ENCODE data around the gene CLCN3.
"Not testable (repeated sequence)": the region's sequence is repeated elsewhere in the genome, so short reads cannot be mapped to it uniquely, and the experiment has no call there.

GRCh38 chr4:169624012-169624411 lies 3.6 kb downstream of the CLCN3 start:
- TF ChIP-seq, protein P1, sequence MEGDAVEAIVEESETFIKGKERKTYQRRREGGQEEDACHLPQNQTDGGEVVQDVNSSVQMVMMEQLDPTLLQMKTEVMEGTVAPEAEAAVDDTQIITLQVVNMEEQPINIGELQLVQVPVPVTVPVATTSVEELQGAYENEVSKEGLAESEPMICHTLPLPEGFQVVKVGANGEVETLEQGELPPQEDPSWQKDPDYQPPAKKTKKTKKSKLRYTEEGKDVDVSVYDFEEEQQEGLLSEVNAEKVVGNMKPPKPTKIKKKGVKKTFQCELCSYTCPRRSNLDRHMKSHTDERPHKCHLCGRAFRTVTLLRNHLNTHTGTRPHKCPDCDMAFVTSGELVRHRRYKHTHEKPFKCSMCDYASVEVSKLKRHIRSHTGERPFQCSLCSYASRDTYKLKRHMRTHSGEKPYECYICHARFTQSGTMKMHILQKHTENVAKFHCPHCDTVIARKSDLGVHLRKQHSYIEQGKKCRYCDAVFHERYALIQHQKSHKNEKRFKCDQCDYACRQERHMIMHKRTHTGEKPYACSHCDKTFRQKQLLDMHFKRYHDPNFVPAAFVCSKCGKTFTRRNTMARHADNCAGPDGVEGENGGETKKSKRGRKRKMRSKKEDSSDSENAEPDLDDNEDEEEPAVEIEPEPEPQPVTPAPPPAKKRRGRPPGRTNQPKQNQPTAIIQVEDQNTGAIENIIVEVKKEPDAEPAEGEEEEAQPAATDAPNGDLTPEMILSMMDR (conservative IDR thresholded peaks at IDR 0.05; ENCODE audit: low read depth, low read length), result not testable (repeated sequence)
- not testable (repeated sequence) for TF ChIP-seq RFX5 (IDR thresholded peaks at IDR 0.05; ENCODE audit: low read depth, low read length); MAZ (IDR thresholded peaks at IDR 0.05; ENCODE audit: borderline replicate concordance, low read depth, low read length); POLR2A (IDR thresholded peaks at IDR 0.05; ENCODE audit: low read depth, low read length); BHLHE40 (IDR thresholded peaks at IDR 0.05; ENCODE audit: low read depth, low read length); SMC3 (IDR thresholded peaks at IDR 0.05; ENCODE audit: low read depth, low read length); CEBPB (IDR thresholded peaks at IDR 0.05; ENCODE audit: low read depth, low read length); FOS (IDR thresholded peaks at IDR 0.05; ENCODE audit: low read depth, low read length); MAFK (IDR thresholded peaks at IDR 0.05; ENCODE audit: low read depth, low read length); RAD21 (IDR thresholded peaks at IDR 0.05; ENCODE audit: low read length); ELK1 (IDR thresholded peaks at IDR 0.05; ENCODE audit: borderline replicate concordance, low read depth, low read length); RCOR1 (IDR thresholded peaks at IDR 0.05; ENCODE audit: insufficient replicate concordance, low read length); CHD1 (IDR thresholded peaks at IDR 0.05; ENCODE audit: low read depth, low read length)
- TF ChIP-seq, protein P2, sequence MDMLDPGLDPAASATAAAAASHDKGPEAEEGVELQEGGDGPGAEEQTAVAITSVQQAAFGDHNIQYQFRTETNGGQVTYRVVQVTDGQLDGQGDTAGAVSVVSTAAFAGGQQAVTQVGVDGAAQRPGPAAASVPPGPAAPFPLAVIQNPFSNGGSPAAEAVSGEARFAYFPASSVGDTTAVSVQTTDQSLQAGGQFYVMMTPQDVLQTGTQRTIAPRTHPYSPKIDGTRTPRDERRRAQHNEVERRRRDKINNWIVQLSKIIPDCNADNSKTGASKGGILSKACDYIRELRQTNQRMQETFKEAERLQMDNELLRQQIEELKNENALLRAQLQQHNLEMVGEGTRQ (IDR thresholded peaks at IDR 0.05; ENCODE audit: low read depth, low read length), result not testable (repeated sequence)
